Heart left ventricle (tissue), 13 donors: ENCODE measurements around the gene TENT5C.

Source experiments
- POLR2A ChIP-seq, 2 donors: fragments of 450-650 bp; IDR thresholded peaks; one replicate each; pipeline ENCODE4 v1.6.1; 2017; ENCODE audit warnings: antibody characterized with exemption in 2 of 2, mild to moderate bottlenecking in 2 of 2, moderate library complexity in 2 of 2
- TF ChIP-seq, protein P1 (sequence below), 12 donors: fragments of 200-600 bp; sonication (generic) in 4 of 12; IDR thresholded peaks; one replicate each; pipeline versions ENCODE4 v1.5.0 to v1.8.0; 2018 to 2022; ENCODE audit warnings: antibody characterized with exemption in 12 of 12, mild to moderate bottlenecking in 5 of 12
- donor health status: ischemic (EF 13 %, LVEDD 7.1; RV severe dilation, severe dysfunction).
- donor health status: DM: no; HTN: yes; CAD: no.
- donor health status: DM: no; HTN: no; CAD: no.
- donor health status: ischemic (EF 25% LVEDD 6.9; RV normal size, moderate dysfunction).
- donor health status: ischemic (EF 25% LVEDD 5.7; RV mildly dilated, moderate dysfunction).
- donor health status: ischemic (EF 35%, LVEDD 5.7; RV mildly dilated, moderate dysfunction).
- donor health status: nonischemic (EF 11% LVEDD 7.7; RV severe dilation, severe dysfunction).
- donor health status: DM: yes; HTN: yes; CAD: no.
- donor health status: PGD.
- donor health status: ischemic (EF 29% LVEDD 5.4; RV normal size, mild dysfunction).
- donor health status: nonischemic (EF 23%, LVEDD 6.1; RV moderate dilation, normal function).

DNA sequence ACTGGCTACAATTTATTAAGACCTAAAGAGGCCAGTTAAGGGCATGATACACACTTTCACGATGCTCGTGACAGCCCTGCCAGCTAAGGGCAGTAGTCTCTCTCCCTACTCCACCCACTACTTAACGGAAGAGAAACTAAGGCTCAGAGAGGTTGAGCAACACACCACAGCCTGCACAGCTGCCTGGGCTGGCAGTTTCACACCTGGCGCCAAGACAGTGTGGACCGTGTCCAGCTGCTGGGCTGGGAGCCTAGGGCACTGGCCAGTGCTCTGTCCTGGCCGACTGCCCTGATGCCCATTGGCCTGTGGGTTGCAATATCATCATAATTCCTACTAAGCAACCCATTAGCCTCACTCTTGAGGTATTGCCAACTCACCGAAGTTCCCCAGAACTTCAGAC, 27.6 kb downstream of the TENT5C start:
- TF ChIP-seq, protein P1, sequence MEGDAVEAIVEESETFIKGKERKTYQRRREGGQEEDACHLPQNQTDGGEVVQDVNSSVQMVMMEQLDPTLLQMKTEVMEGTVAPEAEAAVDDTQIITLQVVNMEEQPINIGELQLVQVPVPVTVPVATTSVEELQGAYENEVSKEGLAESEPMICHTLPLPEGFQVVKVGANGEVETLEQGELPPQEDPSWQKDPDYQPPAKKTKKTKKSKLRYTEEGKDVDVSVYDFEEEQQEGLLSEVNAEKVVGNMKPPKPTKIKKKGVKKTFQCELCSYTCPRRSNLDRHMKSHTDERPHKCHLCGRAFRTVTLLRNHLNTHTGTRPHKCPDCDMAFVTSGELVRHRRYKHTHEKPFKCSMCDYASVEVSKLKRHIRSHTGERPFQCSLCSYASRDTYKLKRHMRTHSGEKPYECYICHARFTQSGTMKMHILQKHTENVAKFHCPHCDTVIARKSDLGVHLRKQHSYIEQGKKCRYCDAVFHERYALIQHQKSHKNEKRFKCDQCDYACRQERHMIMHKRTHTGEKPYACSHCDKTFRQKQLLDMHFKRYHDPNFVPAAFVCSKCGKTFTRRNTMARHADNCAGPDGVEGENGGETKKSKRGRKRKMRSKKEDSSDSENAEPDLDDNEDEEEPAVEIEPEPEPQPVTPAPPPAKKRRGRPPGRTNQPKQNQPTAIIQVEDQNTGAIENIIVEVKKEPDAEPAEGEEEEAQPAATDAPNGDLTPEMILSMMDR (IDR thresholded peaks at IDR 0.05): no peak
- TF ChIP-seq POLR2A (IDR thresholded peaks at IDR 0.05): no peak
